Vagina (tissue), 2 donors: ENCODE measurements around the gene CACNA1D.

Source experiments
- POLR2A ChIP-seq, 2 donors: fragments of 450-650 bp; IDR thresholded peaks; one replicate each; pipeline ENCODE4 v1.6.1; 2017; ENCODE audit warnings: antibody characterized with exemption in 2 of 2, mild to moderate bottlenecking in 2 of 2, moderate library complexity in 2 of 2
- POLR2AphosphoS5 ChIP-seq, 2 donors: sonication (generic); formaldehyde crosslinking; IDR thresholded peaks; one replicate each; pipeline ENCODE4 v1.9.0; 2017; ENCODE audit warnings: antibody characterized with exemption in 2 of 2, mild to moderate bottlenecking in 2 of 2, low read depth in 1 of 2; ENCODE audit not compliant: insufficient read depth in 1 of 2
- TF ChIP-seq, protein P1 (sequence below), 3 experiments: fragments of 450-650 bp in 2 of 3; fragments of 200-600 bp in 1 of 3; sonication (generic) in 1 of 3; IDR thresholded peaks; one replicate each; pipeline ENCODE4 v1.5.1; 2017 to 2019; ENCODE audit warnings: antibody characterized with exemption in 3 of 3, mild to moderate bottlenecking in 2 of 3, moderate library complexity in 2 of 3

GRCh38 chr3:53658613-53659193, 164.3 kb downstream of the CACNA1D start:
- TF ChIP-seq, protein P1, sequence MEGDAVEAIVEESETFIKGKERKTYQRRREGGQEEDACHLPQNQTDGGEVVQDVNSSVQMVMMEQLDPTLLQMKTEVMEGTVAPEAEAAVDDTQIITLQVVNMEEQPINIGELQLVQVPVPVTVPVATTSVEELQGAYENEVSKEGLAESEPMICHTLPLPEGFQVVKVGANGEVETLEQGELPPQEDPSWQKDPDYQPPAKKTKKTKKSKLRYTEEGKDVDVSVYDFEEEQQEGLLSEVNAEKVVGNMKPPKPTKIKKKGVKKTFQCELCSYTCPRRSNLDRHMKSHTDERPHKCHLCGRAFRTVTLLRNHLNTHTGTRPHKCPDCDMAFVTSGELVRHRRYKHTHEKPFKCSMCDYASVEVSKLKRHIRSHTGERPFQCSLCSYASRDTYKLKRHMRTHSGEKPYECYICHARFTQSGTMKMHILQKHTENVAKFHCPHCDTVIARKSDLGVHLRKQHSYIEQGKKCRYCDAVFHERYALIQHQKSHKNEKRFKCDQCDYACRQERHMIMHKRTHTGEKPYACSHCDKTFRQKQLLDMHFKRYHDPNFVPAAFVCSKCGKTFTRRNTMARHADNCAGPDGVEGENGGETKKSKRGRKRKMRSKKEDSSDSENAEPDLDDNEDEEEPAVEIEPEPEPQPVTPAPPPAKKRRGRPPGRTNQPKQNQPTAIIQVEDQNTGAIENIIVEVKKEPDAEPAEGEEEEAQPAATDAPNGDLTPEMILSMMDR (IDR thresholded peaks at IDR 0.05) = no peak
- TF ChIP-seq POLR2A (IDR thresholded peaks at IDR 0.05) (no peak), POLR2AphosphoS5 (IDR thresholded peaks at IDR 0.05; ENCODE audit: insufficient read depth in 1 of 2, low read depth in 1 of 2) (no peak)
